ENCODE measurements around the gene EML6.

DNA sequence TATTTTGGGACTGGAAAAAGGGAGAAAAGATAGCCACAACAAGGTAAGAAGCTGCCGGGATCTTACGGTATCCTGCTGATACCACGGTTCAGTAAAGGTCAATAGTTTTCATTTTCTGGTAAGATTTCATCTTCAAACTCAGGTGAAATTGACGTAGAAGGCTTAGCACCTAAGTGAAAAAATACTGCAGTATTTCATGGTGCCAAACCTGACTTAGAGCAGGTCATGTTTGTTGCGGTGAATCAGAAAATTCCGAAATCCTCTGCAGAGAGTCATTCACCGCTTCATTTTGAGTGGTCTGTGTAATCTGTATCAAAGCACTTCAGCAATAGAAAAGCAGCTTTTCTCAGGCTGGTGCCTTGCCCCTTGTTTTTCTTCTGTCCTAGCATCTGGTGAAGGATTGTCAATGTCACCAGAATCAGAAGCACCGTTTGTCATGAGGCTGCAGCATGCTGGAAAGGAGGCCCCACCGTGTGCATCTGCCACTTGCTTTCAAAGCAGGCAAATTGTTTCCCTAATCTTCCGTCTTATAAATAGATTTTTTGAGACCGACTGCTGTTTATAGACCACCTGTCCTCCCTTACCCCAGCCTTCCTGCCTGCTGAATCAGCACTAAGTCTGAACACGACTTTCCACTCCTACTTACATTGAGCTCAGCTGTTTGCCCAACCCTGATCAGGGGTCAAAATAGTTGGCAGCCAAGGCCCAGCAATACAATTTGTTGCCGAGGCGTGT is 156.3 kb downstream of the EML6 start:
- TF ChIP-seq, protein P1, sequence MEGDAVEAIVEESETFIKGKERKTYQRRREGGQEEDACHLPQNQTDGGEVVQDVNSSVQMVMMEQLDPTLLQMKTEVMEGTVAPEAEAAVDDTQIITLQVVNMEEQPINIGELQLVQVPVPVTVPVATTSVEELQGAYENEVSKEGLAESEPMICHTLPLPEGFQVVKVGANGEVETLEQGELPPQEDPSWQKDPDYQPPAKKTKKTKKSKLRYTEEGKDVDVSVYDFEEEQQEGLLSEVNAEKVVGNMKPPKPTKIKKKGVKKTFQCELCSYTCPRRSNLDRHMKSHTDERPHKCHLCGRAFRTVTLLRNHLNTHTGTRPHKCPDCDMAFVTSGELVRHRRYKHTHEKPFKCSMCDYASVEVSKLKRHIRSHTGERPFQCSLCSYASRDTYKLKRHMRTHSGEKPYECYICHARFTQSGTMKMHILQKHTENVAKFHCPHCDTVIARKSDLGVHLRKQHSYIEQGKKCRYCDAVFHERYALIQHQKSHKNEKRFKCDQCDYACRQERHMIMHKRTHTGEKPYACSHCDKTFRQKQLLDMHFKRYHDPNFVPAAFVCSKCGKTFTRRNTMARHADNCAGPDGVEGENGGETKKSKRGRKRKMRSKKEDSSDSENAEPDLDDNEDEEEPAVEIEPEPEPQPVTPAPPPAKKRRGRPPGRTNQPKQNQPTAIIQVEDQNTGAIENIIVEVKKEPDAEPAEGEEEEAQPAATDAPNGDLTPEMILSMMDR (IDR thresholded peaks at IDR 0.05), result no peak
- TF ChIP-seq EZH2 (IDR thresholded peaks at IDR 0.05), result no peak
